ENCODE results near the gene AUTS2. TPM values are rescaled to one million over a fixed set of nuclear protein-coding genes. Genes with fewer than 3 reads are reported as not detected.

AUTS2 gene
- total RNA-seq, 1 donor from 2014 or later, result 20.4 TPM

- no peak for ATAC-seq
These were observed 402.6 kb downstream of the AUTS2 start for GRCh38 chr7:70000737-70001348.

- no peak for ATAC-seq
These were observed 407.2 kb downstream of the AUTS2 start for GRCh38 chr7:70005480-70005879.

GRCh38 chr7:70005891-70006260, 407.6 kb downstream of the AUTS2 start:
- no peak for ATAC-seq

- ATAC-seq, result no peak
These were observed 408.1 kb downstream of the AUTS2 start for GRCh38 chr7:70006261-70006920.

- no peak for ATAC-seq
These were observed 410.2 kb downstream of the AUTS2 start for GRCh38 chr7:70008466-70008865.

- ATAC-seq, result no peak
These were observed 416.4 kb downstream of the AUTS2 start for GRCh38 chr7:70014472-70015177.

GRCh38 chr7:70015353-70015752, 417.1 kb downstream of the AUTS2 start:
- no peak for ATAC-seq

- ATAC-seq, result peak; percentile 67
These were observed 417.9 kb downstream of the AUTS2 start for GRCh38 chr7:70016044-70016770.

GRCh38 chr7:70017357-70017756, 419.1 kb downstream of the AUTS2 start:
- ATAC-seq, result no peak

- no peak for ATAC-seq
These were observed 420.4 kb downstream of the AUTS2 start for GRCh38 chr7:70018700-70019099.

GRCh38 chr7:70027867-70028266, 429.6 kb downstream of the AUTS2 start:
- ATAC-seq, result no peak

GRCh38 chr7:70028620-70029019, 430.3 kb downstream of the AUTS2 start:
- ATAC-seq, result no peak

GRCh38 chr7:70029993-70030392, 431.7 kb downstream of the AUTS2 start:
- no peak for ATAC-seq

- no peak for ATAC-seq
These were observed 432.5 kb downstream of the AUTS2 start for GRCh38 chr7:70030745-70031144.

- no peak for ATAC-seq
These were observed 433.0 kb downstream of the AUTS2 start for GRCh38 chr7:70031245-70031644.

- ATAC-seq, result no peak
These were observed 434.4 kb downstream of the AUTS2 start for GRCh38 chr7:70032649-70033048.

GRCh38 chr7:70033226-70033625, 435.0 kb downstream of the AUTS2 start:
- no peak for ATAC-seq

- no peak for ATAC-seq
These were observed 436.7 kb downstream of the AUTS2 start for GRCh38 chr7:70034999-70035398.

- ATAC-seq, result no peak
These were observed 437.2 kb downstream of the AUTS2 start for GRCh38 chr7:70035519-70035918.

- no peak for ATAC-seq
These were observed 437.7 kb downstream of the AUTS2 start for GRCh38 chr7:70035955-70036354.

- no peak for ATAC-seq
These were observed 438.4 kb downstream of the AUTS2 start for GRCh38 chr7:70036695-70037094.

- ATAC-seq, result no peak
These were observed 439.1 kb downstream of the AUTS2 start for GRCh38 chr7:70037171-70037933.

- ATAC-seq, result no peak
These were observed 441.8 kb downstream of the AUTS2 start for GRCh38 chr7:70040051-70040450.

Measured in esophagus mucosa (tissue), 1 donor.